B cell (primary cell): Measurements from ENCODE around the gene CENPP. TPM values are rescaled to one million over a fixed set of nuclear protein-coding genes. Genes with fewer than 3 reads are reported as not detected.

Experiments used
- ATAC-seq: fragments of 200-7000 bp; cut with Tn5 transposase; one replicate; pipeline ENCODE4 v1.10.0; 2021; ENCODE audit warnings: low read depth, mild to moderate bottlenecking, moderate number of reproducible peaks, moderate library complexity
- CTCF ChIA-PET: fragments of 350-600 bp; sonication (Branson Sonifier 250); formaldehyde crosslinking; loops from one replicate; lab custom pipeline; 2021; ENCODE audit warnings: antibody characterized with exemption, inconsistent platforms; lab: Charles Lee
- POLR2A ChIA-PET: fragments of 350-600 bp; sonication (Branson Sonifier 250); formaldehyde crosslinking; loops from one replicate; lab custom pipeline; 2021; ENCODE audit warnings: antibody characterized with exemption; lab: Charles Lee
- DNase-seq: peaks from one replicate; pipeline ENCODE4 v3.0.0; 2013
- H2AFZ ChIP-seq: 2 replicates; pipeline ENCODE4 v1.6.1; 2012; ENCODE audit warnings: mild to moderate bottlenecking, low read depth, low read length; ENCODE audit not compliant: insufficient read depth, poor library complexity, severe bottlenecking
- H3K27ac ChIP-seq, 2 donors: 1 replicate in 1 of 2; 2 replicates in 1 of 2; pipeline ENCODE4 v1.5.1; 2012 to 2013; ENCODE audit warnings: low read length in 2 of 2, mild to moderate bottlenecking in 2 of 2, moderate library complexity in 1 of 2
- H3K27me3 ChIP-seq, 4 experiments: fragments of 200-600 bp in 1 of 4; sonication (generic) in 1 of 4; replicated peaks in 1 of 4; 1 replicate in 2 of 4; 2 replicates in 2 of 4; pipeline versions ENCODE4 v1.6.1 to v1.7.0; 2013 to 2016; ENCODE audit warnings: low read length in 3 of 4, mild to moderate bottlenecking in 2 of 4, mixed read lengths in 1 of 4, moderate library complexity in 1 of 4; ENCODE audit not compliant: insufficient read depth in 4 of 4, control insufficient read depth in 3 of 4; ENCODE audit errors: control extremely low read depth in 1 of 4
- H3K36me3 ChIP-seq, 2 experiments: replicated peaks in 1 of 2; 1 replicate in 1 of 2; 2 replicates in 1 of 2; pipeline versions ENCODE4 v1.6.1 to v1.7.1; 2013; ENCODE audit warnings: low read length in 1 of 2; ENCODE audit not compliant: insufficient read depth in 2 of 2, control insufficient read depth in 1 of 2; ENCODE audit errors: control extremely low read depth in 1 of 2, extremely low read depth in 1 of 2
- H3K4me1 ChIP-seq, 2 donors: fragments of 200-600 bp in 1 of 2; sonication (generic) in 1 of 2; 1 replicate in 1 of 2; 2 replicates in 1 of 2; pipeline versions ENCODE4 v1.5.1 to v1.6.1; 2013 to 2017; ENCODE audit warnings: low read length in 2 of 2; ENCODE audit not compliant: control insufficient read depth in 2 of 2, insufficient read depth in 2 of 2
- H3K4me2 ChIP-seq: replicated peaks from 2 replicates; pipeline ENCODE3; 2012; ENCODE audit warnings: mild to moderate bottlenecking, low read depth, low read length; ENCODE audit not compliant: poor library complexity, severe bottlenecking
- H3K4me3 ChIP-seq, 5 experiments: fragments of 200-600 bp in 1 of 5; sonication (generic) in 1 of 5; 1 replicate in 3 of 5; 2 replicates in 2 of 5; pipeline versions ENCODE4 v1.5.1 to v1.7.0; 2011 to 2016; ENCODE audit warnings: low read length in 4 of 5, mild to moderate bottlenecking in 4 of 5, low read depth in 2 of 5, control low read depth in 1 of 5, moderate library complexity in 1 of 5; ENCODE audit not compliant: insufficient read depth in 1 of 5; ENCODE audit errors: control extremely low read depth in 1 of 5, extremely low read depth in 1 of 5
- H3K79me2 ChIP-seq: fragments of 200-600 bp; sonication (generic); one replicate; pipeline ENCODE4 v1.6.0; 2016; ENCODE audit warnings: low read length; ENCODE audit not compliant: control insufficient read depth, insufficient read depth
- H3K9ac ChIP-seq: fragments of 200-600 bp; sonication (generic); 2 replicates; pipeline ENCODE4 v1.6.1; 2017; ENCODE audit warnings: mild to moderate bottlenecking, low read length, moderate library complexity
- H3K9me3 ChIP-seq, 3 donors: one replicate each; pipeline versions ENCODE4 v1.6.1 to v1.7.1; 2013; ENCODE audit warnings: low read length in 2 of 3; ENCODE audit not compliant: control insufficient read depth in 2 of 3, insufficient read depth in 1 of 3; ENCODE audit errors: control extremely low read depth in 1 of 3
- H4K20me1 ChIP-seq: 2 replicates; pipeline ENCODE4 v1.6.0; 2012; ENCODE audit warnings: mild to moderate bottlenecking, low read length; ENCODE audit not compliant: insufficient read depth, control insufficient read depth, poor library complexity, severe bottlenecking
- H3K27ac Mint-ChIP-seq: one replicate; pipeline ENCODE4 v1.8.0; 2021; ENCODE audit warnings: mixed read lengths
- H3K27me3 Mint-ChIP-seq: one replicate; pipeline ENCODE4 v1.8.0; 2021; ENCODE audit warnings: mixed read lengths
- H3K4me1 Mint-ChIP-seq: one replicate; pipeline ENCODE4 v1.8.0; 2021; ENCODE audit warnings: mixed read lengths
- H3K4me3 Mint-ChIP-seq: one replicate; pipeline ENCODE4 v1.8.0; 2021; ENCODE audit warnings: mixed read lengths
- H3K9me3 Mint-ChIP-seq: one replicate; pipeline ENCODE4 v1.8.0; 2022; ENCODE audit warnings: mixed read lengths; ENCODE audit not compliant: insufficient read depth
- EZH2 ChIP-seq: IDR thresholded peaks from 2 replicates; pipeline ENCODE4 v1.6.1; 2012; ENCODE audit warnings: borderline replicate concordance, low read depth, mild to moderate bottlenecking, moderate library complexity, low read length; ENCODE audit not compliant: insufficient read depth, poor library complexity, severe bottlenecking
- WGBS: methylation state at CpG from one replicate; pipeline ENCODE4 v1.1.5; 2013; ENCODE audit warnings: missing lambda C conversion rate; ENCODE audit not compliant: insufficient coverage; 5-methylcytosine and 5-hydroxymethylcytosine counted together
- intact Hi-C: fragments of 100-400 bp; cut with micrococcal nuclease; formaldehyde crosslinking; loops from one replicate; pipeline ENCODE4 v1.10.0; 2022
- polyA plus RNA-seq: library from polyadenylated mRNA; depleted of rRNA; stranded (reverse); fragments of >200 nt; gene quantifications from 2 replicates; pipeline ENCODE4 v1.2.3, GENCODE V29; 2012
- total RNA-seq, 2 donors: library from RNA; stranded (reverse); fragments of 120-200 nt in 1 of 2; gene quantifications; 1 replicate in 1 of 2; 2 replicates in 1 of 2; pipeline versions ENCODE4 v1.2.3 to v1.2.4, GENCODE V29; 2013 to 2022
- TF ChIP-seq, protein P1 (sequence below): fragments of 200-600 bp; IDR thresholded peaks from one replicate; pipeline ENCODE4 v1.8.0; 2022; ENCODE audit warnings: antibody characterized with exemption, mild to moderate bottlenecking

Gene CENPP
- total and polyA plus RNA-seq, 2 donors (not counting 1 experiment from before 2014, with no cell fraction given): 1.4 to 6.2 TPM

DNA sequence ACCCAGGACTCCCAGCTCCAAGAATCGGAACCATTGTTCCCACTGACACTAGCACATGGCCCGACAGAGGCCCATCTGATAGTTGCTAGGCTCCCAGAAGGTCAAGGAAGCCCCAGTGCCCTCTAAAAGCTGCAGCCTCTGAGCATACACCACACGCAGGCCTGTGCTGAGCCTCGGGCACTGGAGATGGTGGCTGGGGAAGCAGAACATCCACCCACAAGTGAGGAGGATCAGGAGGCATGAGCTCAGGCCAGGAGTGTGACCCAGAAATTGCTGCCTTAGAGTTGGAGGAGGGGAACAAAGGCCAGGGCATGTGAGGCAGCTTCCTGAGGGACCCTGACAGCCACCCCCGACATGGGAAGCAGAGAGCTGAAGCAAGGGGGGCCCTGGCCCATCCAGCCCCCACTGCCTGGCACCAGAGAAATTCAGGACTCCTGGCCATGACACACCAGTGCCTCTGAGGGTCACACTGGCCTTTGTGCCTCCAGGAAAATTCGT is 322.8 kb downstream of the CENPP start:
- ChIA-PET CTCF (no interaction called here), POLR2A (no interaction called here)
- 96% methylated on average over 4 of the region's 6 CpGs for WGBS
- H4K20me1 ChIP-seq: no peaks in the 10 kb centered on the region
- no peaks in the 10 kb centered on the region for H3K27me3 Mint-ChIP-seq
- H2AFZ ChIP-seq: no peak overlapping the region
- no peaks in the 10 kb centered on the region for H3K27me3 ChIP-seq
- no peaks in the 10 kb centered on the region for H3K4me1 ChIP-seq
- no peak overlapping the region for H3K4me3 Mint-ChIP-seq
- H3K27ac ChIP-seq: no peak overlapping the region
- DNase-seq (no peak), ATAC-seq (no peak)
- peaks cover 13% of the 10 kb centered on the region for H3K9me3 Mint-ChIP-seq
- no peaks in the 10 kb centered on the region for H3K79me2 ChIP-seq
- H3K36me3 ChIP-seq: peaks cover 0 to 73% of the 10 kb centered on the region in 2 experiments
- H3K4me2 ChIP-seq: no peak overlapping the region
- H3K9ac ChIP-seq: no peak overlapping the region
- no peak overlapping the region for H3K27ac Mint-ChIP-seq
- intact Hi-C loops: no loop called here
- H3K4me1 Mint-ChIP-seq: no peaks in the 10 kb centered on the region
- H3K9me3 ChIP-seq: peaks cover 0 to 7% (median 4%) of the 10 kb centered on the region in 3 donors
- no peak overlapping the region for H3K4me3 ChIP-seq
- no peak for TF ChIP-seq EZH2
- TF ChIP-seq, protein P1, sequence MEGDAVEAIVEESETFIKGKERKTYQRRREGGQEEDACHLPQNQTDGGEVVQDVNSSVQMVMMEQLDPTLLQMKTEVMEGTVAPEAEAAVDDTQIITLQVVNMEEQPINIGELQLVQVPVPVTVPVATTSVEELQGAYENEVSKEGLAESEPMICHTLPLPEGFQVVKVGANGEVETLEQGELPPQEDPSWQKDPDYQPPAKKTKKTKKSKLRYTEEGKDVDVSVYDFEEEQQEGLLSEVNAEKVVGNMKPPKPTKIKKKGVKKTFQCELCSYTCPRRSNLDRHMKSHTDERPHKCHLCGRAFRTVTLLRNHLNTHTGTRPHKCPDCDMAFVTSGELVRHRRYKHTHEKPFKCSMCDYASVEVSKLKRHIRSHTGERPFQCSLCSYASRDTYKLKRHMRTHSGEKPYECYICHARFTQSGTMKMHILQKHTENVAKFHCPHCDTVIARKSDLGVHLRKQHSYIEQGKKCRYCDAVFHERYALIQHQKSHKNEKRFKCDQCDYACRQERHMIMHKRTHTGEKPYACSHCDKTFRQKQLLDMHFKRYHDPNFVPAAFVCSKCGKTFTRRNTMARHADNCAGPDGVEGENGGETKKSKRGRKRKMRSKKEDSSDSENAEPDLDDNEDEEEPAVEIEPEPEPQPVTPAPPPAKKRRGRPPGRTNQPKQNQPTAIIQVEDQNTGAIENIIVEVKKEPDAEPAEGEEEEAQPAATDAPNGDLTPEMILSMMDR: no peak

DNA sequence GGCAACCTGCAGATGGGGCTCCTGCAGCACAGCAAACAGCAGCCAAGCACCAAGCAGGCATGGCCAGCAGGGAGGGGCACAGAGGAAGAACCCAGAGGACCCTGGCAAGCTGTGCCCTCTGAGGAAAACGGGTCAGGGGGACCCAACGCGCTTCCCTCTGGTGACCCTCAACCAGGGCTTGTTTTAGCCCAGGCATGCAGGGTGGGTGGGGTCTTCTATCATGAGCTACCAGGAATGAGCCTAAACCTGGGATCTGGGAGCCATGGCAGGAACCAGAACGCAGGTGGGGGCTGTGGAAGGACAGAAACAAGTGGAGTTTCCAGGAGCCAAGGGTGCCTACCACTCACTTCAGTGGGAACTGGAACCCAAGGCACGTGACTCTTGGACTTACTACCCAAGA is 323.3 kb downstream of the CENPP start:
- H3K9me3 Mint-ChIP-seq: peaks cover 13% of the 10 kb centered on the region
- TF ChIP-seq, protein P1: no peak
- no peak for TF ChIP-seq EZH2
- Histone ChIP-seq H3K79me2 (no peaks in the 10 kb centered on the region), H3K9ac (no peak overlapping the region), H3K4me1 (peaks cover 0 to 1% of the 10 kb centered on the region in 2 donors), H4K20me1 (no peaks in the 10 kb centered on the region), H3K36me3 (peaks cover 0 to 69% of the 10 kb centered on the region in 2 experiments), H3K4me2 (no peak overlapping the region), H3K27me3 (no peaks in the 10 kb centered on the region), H3K9me3 (peaks cover 0 to 7% (median 4%) of the 10 kb centered on the region in 3 donors), H3K4me3 (no peak overlapping the region), H3K27ac (no peak overlapping the region), H2AFZ (no peak overlapping the region)
- DNase-seq: no peak
- intact Hi-C loops: no loop called here
- ChIA-PET CTCF (no interaction called here), POLR2A (no interaction called here)
- no peak overlapping the region for H3K4me3 Mint-ChIP-seq
- ATAC-seq: no peak
- no peaks in the 10 kb centered on the region for H3K4me1 Mint-ChIP-seq
- no peak overlapping the region for H3K27ac Mint-ChIP-seq
- no peaks in the 10 kb centered on the region for H3K27me3 Mint-ChIP-seq
- 98% methylated on average over 5 of the region's 5 CpGs for WGBS
